Superior temporal gyrus (tissue), 1 donor: ENCODE measurements around the gene PDE2A.
"Not testable (repeated sequence)": the region's sequence is repeated elsewhere in the genome, so short reads cannot be mapped to it uniquely, and the experiment has no call there.

ENCODE experiments used
- DNase-seq: peaks from one replicate; pipeline ENCODE4 v3.0.0-alpha.2; 2016; ENCODE audit errors: extremely low spot score

The PDE2A gene

DNA sequence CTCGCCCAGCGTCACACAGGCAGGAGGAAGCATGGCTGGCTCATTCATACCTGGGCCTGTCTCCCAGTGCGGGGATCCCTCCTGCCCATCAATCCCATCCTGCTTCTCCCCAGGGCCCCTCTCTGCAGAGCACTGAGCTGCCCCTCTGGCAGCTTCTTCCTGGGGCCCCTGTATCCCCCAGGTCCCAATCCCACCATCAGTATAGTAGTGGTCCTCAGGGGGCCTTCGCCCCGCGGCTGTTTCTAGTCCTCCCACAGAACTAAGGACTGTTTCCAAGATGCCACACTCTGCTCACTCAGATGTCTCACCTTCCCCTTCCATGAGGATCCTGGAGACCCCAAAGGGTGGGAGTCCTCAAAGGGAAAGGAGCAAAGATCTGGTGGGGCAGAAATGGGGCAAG is 97.6 kb downstream of the PDE2A start:
- DNase-seq = no peak

DNA sequence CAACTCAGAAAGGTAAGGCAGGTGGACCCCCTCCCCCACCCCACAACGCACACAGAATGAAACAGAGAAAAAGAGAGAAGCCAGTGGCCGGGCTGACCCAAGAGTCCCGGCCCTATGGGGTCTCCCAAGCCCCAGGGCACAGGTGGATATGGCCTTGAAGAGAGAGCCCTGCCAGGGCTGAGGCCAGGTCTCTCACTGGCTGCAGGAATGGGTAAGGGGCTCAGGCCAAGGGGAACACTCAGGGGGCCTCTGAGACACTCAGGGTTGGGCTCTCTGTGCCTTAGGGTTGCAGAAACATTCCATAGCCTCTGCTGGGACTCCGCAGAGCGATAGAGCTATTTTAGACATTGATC is 98.0 kb downstream of the PDE2A start:
- no peak for DNase-seq

DNA sequence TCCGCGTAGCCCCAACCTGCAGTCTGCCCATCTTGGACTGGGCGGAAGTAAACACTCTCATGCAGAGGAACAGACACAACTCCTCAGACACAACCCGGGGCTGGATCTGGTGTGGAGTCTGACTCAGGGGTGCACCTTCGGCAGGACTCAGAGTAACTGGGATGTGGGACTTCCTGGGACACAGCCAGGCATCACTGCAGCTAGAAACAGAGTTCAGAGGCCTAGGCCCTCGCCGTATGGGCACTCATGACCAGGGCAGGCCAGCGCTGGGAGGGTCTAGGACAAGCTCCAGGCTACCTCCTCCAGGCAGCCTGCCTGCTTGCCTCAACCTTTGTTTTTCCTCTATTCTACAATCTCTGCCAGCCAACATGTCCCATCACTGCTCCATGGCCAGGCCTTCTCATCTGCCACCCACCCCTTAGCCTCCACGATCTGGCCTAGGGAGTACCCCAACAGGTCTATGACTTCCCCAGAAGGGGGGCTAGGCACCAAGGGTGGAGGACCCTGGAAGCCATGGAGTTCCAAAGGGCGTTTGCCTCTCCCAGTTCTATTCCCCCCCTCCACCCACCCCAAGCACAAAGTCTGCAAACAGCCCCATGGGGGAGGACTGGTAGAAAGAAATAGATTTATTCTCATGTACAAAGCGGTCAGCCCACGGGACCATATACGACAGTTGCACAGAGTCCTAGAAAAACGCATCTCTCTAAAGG is 98.5 kb downstream of the PDE2A start:
- no peak for DNase-seq

DNA sequence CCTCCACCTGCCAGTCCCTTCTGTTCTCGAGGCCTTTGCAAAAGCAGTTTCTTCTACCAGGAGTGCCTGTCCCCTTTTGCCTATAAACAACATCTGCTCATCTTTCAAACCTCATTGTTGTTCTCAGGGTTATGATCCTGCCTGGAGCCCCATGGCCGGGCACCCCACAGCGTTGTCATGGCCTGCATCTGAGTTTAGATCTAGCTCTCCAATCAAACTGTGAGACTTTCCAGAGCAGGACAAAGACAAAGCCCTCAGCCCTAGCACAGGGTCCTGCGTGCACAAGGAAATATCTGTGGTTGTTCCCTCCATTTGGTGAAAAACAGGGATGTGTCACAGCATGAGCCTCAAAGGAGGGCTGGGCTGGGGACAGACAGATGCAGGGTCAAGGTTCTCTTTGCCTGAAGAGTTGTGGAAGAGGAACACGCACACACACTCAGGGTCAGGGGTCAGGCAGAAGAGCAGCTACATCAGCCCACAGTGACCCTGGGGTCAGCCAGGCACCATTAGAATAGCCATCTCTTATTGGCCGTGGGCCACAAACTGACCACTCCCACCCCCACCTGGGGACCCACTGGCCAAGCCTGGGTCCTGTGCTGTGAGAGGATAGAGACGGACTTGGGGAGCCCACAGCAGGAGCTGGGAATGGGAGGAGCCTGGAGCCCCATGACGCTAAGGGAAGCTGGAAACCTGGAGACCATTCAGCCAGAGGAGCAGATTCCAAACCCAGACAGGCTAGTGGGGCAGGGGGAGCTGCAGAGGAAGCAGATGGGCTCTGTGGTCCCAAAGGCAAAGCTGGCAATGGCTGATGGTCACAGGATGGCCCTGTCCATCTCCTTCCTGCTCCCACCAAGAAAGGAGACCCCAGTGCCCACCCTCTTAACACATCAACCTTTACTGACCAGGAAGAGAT is 99.4 kb downstream of the PDE2A start:
- no peak for DNase-seq

DNA sequence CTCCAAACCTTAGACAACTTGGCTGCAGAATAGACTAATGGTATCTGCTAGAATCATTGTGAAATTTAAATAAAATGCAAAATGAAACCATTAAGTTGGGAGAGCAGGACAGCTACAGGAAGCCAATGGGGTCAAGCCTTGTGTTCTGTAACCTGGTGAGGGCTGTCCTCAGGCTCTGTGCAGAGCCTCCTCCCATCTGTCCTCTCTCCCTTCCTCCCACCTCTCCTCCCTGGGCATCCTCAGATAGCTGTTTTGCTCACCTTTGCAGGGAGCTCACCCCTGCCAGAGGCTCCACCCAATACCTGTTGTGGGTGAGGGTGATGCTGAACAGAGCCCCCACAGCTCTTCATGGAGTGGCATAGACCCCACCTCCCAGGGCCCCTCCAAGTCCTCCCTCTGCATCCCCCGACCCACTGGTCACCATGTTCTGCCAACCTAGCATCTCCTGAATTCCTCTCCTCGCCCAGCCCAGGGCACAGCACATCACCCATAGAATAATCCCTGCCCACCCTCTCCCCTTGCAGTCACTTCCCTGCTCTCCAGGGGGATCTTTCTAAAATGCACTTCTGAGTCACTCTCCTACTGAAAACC is 100.3 kb downstream of the PDE2A start:
- DNase-seq = no peak

DNA sequence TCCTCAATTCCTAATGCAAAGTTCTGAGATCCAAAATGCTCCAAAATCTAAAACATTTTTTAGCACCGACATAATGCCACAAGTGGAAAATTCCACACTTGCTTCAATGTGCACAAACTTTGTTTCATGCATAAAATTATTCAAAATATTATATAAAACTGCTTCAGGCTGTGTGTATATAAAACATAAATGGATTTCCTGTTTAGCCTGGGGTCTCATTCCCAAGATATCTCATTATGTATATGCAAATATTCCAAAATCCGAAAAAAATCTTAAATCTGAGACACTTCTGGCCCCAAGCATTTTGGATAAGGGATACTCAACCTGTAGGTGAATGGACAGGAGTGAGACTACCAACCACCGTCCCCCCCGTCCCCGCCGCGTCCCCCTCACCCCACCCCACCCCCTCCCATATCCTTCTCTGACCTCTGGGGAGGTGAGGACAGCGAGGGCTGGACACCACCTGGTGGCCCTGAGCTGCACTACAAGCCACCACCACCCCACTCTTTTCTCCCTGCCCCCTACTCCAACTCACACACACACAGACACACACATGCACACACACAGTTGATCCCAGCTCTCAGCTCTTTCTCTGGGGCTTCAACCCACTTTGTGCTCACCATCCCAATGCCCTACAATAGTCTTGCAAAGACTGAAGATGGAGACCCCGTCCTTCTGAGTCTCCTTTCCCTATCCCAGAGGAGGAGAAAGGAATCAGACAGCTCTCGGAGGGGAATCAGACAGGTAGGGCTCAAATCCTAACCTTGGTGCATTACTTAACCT is 101.0 kb downstream of the PDE2A start:
- DNase-seq = no peak

DNA sequence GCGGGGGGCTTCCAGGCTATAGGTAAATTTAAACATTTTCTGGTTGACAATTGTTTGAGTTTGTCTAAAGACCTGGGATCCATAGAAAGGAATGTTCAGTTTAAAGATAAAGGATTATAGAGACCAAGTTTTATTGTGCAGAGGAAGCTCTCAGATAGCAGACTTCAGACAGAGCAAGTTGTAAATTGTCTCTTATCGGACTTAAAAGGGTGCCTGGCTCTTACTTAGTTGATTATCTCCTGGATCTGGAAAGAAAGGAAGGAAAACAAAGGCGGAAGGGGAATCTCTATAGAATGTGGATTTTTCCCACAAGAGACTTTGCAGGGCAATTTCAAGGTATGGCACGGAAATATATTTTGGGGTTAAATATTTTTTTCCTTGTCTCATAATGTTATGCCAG is 101.7 kb downstream of the PDE2A start:
- DNase-seq = not testable (repeated sequence)

DNA sequence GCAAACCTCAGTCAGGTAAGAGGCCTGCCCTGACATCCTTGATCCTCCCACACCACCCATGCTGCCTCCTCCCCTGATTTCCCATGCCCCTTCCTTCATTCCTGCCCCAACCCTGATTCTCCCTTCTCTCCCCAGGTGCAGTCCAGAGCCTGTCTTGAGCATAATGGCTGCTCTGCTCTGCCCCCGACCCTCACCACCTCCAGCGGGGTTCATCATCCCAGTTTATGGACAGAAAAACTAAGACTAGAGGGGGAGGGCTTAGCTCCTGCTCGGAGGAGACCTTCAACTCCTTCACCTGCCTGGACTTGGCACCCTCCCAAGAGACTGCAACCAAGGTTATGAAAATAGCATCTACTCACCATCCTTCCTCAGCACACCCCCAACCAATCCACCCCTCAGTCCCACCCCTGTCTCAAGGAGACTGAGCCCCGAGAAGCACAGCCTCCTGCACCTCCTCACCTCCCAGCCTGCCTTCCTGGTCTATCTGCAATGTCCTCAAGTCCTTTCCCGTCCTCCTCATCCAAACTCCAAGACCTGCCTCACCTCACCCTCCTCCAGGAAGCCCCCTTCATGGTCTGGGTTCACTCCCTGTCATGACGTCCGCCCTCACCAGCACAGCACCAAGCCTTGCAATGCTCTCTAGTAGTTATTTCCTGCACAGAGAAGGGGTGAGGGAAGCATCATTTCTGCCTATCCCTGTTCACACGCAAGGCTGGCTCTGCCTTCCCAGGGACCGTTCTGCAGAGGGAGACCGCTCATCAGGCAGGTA is 103.1 kb downstream of the PDE2A start:
- no peak for DNase-seq

DNA sequence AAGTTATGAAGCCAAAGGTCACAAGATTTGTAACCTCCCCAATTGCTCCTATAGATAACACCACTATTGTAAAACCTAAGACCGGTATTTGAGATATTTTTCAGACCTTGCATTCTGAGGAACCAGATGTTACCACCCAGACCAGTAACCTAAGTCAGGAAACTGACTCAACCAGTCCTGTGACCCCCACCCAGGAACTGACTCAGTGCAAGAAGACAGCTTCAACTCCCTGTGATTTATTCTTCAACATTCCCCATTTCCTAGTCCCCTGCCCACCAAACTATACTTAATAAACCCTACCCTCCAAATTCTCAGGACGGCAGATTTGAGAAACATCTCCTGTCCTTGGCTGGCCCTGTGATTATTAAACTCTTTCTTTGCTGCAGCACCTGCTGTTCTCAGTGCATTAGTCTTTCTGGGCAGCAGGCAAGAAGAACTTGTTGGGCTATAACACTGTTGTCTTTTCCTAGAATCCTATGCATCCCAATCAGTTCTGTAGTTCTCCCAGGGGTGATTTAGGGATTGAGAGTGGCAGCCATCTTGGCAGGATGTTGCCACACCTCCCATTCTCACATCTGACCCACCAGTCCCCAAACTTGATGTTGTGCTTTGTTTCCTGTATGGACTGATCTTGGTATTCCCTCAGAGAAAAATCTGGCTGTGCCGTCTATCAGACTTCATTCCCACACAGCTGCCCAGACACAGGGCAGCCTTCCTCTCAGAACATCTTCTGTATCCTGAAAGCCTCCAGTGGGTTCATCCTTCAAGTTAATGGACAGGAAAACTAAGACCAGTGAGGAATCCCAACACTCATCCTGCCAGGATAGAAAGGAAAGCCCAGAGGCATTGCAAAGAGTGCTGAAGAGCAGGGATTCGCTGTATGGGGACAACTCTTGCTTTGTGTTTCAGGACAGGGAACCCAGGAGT is 104.0 kb downstream of the PDE2A start:
- no peak for DNase-seq

DNA sequence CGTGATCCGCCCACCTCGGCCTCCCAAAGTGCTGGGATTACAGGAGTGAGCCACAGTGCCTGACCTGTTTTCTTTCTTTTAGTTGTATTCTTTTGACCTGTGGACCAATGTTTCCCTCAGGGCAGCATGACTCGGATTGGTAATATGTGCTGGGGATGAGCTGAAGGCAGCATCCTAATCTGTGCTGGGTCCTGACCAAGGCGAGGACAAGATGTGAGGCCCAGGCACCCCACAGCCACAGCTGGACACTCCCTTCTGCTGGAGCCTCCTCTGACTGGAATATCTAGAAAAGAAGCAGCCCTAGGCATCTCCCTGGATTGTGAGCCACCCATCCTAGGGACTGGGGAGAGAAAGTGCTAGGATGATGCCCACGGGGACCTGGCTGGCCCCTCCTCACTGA is 105.4 kb downstream of the PDE2A start:
- DNase-seq = no peak

DNA sequence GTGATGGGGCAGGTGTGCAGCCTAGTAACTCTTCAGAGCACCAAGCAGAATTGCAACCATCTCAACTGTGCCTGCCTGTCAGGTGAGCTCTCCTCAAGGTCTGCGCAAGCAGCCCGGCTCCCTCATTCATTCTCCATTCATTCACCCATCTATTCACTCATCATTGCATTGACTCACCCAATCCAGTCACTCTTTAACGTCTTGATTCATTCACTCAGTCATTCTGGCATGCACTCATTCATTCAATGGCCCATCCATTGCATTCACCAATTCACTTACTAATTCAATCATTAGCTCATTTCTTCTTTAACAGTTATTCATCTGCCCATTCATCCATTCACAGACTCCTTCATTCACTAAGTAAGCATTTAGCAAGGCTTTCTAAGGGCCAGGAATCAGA is 111.8 kb downstream of the PDE2A start:
- DNase-seq = no peak

DNA sequence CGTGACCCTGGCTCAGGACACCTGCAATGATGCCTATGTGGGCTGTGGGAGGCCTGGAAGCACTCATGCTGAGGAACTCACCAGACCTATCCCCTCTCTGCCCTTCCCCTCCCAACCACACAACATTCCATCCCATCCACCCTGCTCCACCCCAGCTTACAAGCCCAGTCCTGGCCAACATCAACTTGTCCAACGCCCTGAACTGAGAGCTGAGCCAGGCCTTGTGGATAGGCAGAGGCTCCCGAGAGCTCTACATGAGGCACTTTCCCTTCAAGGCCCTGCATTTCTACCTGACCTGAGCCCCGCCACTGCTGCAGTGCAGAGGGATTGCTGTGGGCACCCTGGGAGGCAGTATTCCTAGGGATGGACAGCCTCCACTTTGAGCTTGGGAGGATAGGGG is 112.4 kb downstream of the PDE2A start:
- no peak for DNase-seq

DNA sequence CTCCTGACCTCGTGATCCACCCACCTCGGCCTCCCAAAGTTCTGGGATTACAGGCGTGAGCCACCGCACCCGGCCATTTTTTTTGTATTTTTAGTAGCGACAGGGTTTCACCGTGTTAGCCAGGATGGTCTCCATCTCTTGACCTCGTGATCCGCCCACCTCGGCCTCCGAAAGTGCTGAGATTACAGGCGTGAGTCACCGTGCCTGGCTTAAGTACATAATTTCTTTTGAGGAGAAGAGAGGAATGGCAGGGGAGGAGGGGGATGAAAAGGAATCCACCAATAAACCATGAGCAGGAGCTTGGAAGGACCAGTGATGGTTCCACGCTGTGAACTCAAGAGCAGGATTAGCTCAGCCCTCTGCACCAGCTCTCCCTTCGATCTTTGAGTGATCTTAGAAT is 113.4 kb downstream of the PDE2A start:
- not testable (repeated sequence) for DNase-seq

DNA sequence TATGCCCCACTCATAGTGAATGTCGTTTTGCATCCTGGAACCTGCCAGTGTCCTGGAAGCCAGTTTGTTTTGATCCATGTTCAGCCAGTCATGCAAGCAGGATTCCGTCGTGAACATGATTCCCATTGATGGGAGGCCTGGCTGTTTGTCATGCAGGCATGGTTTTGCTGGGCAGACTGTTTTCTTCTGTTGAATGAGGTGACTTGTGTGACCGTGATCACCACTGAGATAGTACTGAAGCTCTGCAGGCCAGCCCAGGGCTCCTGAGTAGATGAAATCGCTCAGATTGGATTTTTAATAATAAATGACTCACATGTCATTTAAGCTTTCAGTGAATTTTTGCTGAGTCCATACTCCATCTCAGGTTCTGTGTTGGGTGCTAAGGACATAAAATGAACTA is 117.8 kb downstream of the PDE2A start:
- no peak for DNase-seq

DNA sequence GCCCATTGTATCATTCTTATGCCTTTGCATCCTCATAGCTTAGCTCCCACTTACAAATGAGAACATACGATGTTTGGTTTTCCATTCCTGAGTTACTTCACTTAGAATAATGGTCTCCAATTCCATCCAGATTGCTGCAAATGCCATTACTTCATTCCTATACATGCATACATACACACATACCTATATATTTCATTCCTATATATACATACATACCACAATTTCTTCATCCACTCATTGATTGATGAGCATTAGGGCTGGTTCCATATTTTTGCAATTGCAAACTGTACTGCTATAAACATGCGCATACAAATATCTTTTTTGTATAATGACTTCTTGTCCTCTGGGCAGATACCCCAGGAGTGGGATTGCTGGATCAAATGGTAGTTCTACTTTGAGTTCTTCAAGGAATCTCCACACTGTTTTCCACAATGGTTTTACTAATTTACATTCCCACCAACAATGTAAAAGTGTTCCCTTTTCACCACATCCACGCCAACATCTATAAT is 119.2 kb downstream of the PDE2A start:
- not testable (repeated sequence) for DNase-seq

DNA sequence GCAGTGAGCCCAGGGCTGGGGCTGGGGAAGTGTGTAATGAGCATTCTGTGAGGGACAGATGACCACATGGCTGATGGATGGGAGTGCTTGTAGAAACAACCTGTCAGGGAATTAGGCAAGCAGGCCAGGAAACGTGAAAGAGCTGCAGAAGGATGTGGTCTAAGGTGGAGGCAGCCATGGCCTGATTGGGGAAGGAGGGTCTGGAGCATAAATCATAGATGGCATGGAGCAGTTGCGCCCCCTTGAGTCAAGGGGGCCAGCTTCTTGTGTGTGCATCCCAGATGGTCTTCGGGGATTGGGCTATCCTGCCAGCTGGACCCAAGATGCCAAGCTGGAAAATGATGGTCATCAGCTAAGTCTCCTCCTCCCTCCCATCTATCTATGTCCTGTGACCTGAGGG is 120.5 kb downstream of the PDE2A start:
- no peak for DNase-seq

DNA sequence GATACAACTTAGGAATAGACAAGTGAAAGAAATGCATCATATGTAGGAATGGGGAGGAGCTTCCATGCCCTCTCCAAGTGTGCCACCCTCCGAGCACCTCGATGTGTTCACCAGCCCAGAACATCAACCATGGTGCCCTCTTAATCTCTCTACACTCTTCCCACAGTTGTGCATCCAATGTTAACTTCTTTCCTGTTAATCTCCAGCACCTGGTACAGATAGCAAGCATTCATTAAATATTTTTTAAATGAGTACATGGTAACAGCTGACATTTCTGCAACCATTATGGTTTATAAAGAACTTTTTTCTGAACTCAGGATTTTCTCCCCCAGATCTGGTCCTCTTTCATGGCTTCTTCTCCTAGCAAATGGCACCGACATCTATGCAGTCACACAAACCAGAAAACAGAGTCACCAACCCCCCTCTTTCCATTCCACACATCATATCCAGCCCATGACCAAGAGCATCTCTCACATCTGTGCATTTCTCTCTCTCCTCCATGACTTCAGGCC is 121.8 kb downstream of the PDE2A start:
- DNase-seq = no peak

DNA sequence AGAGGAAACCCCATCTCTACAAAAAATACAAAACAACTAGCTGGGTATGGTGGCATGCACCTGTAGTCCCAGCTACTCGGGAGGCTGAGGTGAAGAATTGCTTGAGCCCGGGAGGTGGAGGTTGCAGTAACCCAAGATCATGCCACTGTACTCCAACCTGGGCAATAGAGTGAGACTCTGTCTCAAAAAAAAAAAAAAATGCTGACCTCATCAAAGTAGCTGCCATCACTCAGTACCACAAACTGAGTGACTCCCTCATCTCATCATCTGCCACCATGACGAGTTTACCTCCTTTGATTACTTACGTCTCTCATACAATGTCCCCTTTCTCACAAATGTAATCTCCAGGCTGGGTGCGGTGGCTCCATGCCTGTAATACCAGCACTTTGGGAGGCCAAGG is 122.7 kb downstream of the PDE2A start:
- DNase-seq = no peak

DNA sequence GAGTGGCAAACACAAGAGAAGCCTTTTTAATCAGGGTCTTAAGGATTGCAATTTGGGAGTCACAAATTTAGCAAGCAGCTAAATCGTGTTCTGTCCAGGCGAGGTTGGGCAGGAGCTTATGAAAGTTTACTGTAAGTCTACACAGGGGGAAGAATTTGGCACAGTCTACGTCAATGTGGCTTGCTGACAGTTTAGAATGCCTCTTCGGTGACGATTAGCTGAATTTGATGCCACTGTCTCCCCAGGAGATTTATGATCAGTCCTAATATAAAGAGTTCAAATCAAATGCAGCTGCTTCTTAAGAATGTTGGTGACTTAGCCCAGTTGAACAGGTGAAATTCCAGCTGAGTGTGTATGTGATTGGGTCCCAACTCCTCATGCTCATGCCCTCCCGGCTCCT is 125.8 kb downstream of the PDE2A start:
- no peak for DNase-seq

DNA sequence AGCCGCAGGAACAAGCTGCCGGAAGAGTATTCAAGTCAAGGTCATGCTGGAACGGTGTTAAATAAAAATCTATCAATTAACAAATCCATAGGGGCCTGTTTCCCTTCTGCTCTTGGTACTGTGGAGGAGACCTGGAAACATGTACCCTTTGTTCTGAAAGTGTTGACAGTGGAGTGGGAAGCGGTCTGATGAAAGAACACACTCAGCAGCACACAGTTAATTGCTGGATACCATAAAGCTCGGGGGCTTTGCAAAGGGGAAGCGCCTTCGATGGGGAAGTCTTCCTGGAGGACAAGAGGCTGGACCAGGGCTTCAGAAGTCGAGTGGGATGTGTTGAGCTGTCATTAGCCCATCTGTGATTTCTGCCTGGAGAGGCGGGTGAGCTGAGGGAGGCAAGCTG is 127.4 kb downstream of the PDE2A start:
- DNase-seq = no peak
